HG03342 (cell line): ENCODE measurements around the gene SORBS1.

Experiments used
- ATAC-seq: cut with Tn5 transposase; IDR thresholded peaks from one replicate; pipeline ENCODE4 v1.9.1; 2021; ENCODE audit warnings: mild to moderate bottlenecking, moderate library complexity; ENCODE audit not compliant: unreplicated experiment

The SORBS1 gene

GRCh38 chr10:95566136-95566535 is 5.0 kb upstream of the SORBS1 start:
- no peak for ATAC-seq

DNA sequence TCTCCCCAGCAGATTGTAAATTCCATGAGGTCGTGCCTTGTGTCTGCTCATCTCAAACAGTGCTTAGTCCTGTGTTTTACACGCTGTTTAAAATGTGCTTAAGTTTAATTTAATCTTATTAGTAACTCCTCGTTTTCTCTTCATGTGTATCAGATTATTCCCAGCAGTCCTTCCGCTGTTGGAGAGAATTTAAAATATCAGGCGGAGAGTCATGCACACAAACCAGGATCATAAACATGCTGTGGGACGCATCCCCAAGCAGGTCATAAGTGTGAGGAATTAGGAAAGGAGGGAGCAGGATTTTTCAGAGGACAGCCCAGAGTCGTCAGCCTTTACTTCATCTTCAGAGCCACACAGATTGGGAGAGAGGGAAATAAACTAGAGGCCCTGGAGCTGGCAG is 4.2 kb upstream of the SORBS1 start:
- ATAC-seq: no peak

- no peak for ATAC-seq
Measured at GRCh38 chr10:95564291-95564690, 3.1 kb upstream of the SORBS1 start.

DNA sequence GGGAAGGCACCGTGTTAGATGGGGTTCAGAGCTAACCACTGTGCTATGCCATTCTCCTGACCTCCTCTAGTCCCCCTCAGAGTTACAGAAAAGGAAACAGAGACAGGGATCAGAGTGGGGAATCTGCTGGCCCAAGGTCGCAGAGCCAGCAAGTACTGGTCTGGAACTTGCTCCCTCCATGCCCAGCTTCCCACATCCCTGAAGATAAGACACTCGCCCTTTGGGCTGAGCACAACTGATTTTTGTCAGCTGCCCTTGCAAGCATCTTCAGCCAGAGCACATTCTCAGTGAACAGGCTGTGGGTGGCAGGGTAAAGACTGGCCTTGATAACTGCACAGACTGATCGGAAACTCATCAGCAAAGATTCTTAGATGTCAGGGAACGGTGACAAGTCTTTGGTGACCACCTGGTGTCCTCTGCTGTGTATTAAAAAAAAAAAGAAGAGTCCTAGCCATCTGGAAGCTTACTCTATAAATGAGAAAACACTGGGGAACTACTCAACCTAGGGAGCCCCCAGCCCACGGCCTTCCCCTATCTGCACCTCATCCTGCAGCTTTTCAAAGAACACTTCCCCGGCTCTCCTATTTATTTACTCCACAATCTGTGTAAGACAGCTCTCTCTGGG is 1.3 kb upstream of the SORBS1 start:
- no peak for ATAC-seq

GRCh38 chr10:95561864-95562177 is 650 bp upstream of the SORBS1 start:
- ATAC-seq: no peak

DNA sequence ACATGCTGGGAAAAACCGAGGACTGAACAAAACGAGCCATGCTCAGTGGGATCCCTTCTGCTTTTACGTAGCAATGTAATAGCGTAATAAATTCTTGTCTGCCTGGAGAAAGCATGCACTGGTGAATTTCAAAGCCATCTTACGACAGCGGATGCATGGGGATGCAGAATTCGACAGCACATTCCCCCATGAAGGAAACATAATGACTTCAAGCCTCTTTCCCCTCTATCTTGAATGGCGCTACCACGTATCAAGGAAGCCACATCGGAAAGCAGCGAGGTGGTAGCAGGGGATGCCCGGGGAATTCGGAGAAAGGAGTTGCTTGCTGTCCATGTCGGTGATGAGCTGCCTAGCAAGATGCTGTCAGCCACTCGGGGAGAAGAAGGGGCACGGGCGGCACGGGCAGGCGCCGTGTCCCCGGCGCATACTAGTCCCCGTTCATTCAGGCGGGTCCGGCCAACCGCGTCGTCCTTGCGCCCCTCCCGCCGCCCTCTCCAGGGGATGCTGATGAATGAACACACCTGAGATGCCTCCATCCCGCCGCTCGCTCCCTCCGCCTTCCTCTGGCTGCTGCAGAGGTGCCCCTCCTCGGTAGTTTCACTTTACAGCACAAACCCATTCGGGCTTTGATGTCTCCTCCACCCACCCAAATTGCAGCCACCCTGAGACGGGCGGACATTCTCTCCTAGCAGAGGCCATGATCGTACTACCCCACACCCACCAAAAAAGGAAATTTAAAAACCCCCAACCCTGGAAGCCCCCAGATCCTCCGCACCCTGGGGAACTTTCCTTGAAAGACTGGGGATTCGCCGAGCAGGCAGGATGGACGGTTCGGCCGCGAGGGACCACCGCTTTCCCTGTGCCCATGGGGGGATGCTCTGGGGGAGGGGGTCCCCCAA is 644 bp downstream of the SORBS1 start:
- ATAC-seq: no peak

- no peak for ATAC-seq
Measured at GRCh38 chr10:95559896-95560277, 1.3 kb downstream of the SORBS1 start.

DNA sequence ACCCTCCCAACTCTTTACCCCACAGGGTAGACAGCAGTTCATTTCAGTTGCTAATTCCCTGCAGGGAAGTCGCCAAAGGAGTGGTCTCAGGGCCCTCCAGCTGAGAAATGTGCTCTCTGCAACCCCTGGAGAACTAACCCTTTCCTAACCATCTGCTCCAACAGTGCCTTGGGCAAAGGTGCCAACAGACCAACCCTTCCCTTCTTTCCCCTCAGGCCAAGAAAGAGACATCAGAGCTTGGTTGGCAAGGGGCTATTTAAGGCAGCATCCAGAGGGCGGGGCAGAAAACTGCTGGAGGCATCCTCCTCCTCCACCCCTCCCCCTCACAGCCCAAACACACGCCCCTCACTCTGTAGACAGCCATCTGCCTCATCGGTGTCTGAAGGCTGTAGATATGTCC is 1.7 kb downstream of the SORBS1 start:
- no peak for ATAC-seq

- no peak for ATAC-seq
Measured at GRCh38 chr10:95558593-95559320, 2.4 kb downstream of the SORBS1 start.

- no peak for ATAC-seq
Measured at GRCh38 chr10:95556994-95557767, 4.0 kb downstream of the SORBS1 start.

DNA sequence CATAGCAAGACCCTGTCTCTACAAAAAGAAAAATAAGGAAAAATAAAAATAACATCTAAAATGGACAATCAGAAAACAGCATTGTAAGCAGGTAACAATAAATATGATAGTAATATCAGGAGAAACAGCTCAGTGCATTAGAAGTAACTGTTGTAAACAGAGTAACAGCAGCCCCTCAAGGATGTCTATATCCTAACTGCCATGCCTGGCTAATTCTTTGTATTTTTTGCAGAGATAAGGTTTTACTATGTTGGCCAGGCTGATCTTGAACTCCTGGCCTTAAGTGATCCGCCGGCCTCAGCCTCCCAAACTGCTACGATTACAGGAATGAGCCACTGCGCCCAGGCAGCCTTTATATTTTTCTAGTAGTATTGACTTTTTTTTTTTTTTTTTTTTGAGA is 7.5 kb downstream of the SORBS1 start:
- ATAC-seq: no peak

DNA sequence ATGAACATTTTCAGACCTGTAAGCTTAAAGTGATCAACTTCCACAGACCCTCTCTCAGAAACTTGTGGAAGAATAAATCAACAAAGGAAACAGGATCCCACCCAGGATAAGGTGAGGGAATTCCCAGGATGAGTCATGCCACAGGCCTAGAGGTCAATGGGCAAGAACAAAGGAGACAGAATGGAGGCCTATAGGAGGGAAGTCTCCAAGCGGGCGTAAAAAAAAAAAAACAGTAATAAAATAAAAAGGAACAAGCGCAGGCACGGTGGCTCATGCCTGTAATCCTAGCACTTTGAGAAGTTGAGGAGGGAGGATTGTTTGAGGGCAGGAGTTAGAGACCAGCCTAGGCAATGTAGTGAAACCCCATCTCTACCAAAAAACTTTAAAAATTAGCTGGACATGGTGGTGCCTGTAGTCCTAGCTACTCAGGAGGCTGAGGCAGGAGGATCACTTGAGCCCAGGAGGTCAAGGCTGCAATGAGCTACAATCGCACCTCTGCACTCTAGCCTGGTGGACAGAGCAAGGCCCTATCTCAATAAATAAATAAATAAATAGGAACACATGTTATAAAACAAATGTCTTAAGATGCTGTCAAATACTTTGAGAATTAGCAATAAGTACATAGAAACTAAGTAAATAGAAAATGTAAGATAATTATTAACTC is 8.4 kb downstream of the SORBS1 start:
- ATAC-seq: no peak

DNA sequence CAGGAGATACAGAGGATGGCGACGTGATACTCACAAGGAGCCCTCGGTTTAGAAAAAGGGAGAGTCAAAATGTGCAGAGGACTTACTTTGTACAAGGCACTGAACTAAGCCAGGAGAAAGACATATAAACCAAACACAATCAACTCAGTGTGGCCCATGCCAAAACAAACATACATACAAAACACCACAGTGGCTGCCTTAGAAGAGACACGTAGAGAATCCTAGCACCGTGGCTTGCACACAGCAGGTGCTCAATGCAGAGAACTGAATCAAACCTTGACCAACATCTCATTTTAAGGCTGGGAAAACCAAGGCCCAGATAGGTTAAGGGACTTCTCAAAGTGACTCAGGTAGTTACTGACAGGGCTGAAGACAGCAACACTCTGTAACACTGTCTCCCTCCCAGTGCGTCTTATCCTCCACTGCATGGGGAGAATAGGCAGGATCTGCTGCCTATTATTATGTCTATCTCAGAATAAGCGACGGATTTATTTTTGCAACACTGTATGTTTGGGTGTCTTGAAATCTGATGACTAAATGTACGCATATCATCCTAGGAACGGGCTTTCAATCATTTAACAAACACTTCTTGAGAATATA is 11.0 kb downstream of the SORBS1 start:
- ATAC-seq: no peak

DNA sequence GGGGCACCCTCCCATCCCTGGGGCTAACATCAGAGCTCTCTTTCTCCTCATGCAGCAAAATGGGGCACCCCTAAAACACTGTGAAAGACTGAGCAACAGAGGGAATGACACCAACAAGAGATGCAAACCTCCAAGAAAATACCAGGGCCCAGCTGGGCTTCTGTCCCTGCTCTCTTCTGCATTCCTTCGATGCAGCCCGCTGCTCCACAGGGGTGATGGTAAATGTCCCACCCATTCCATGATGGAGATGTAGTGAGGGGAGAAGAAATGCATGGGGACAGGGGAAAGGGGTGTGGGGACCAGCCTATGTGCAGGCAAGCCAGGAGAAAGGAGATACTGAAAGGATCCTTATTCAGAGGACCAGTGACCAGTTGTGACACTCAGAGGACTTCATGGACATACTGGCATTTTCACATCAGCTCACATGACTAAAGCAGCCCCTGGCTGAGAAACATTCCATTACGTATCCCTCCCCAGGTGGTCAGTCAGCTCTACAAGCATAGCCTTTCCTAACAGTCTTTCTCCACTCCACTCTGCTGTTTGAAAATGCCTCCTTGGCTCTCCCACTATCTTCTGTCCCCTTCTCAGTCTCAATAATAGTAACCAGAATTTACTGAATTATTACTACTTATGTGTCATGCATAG is 13.3 kb downstream of the SORBS1 start:
- ATAC-seq: no peak

DNA sequence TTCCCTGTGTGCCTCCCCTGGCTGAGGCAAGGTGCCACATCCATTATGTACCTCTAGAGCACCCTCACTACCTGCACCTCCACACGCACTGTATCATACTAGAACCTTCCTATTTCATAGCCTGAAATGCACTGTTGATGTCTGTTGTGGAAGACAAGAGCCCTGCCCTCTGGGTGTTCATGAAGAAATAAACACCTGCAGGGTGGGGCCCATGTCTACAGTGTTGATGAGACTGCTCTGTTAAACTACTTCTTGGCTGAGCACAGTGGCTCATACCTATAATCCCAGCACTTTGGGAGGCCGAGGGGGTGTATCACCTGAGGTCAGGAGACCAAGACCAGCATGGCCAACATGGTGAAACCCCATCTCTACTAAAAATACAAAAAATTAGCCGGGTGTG is 14.0 kb downstream of the SORBS1 start:
- no peak for ATAC-seq

DNA sequence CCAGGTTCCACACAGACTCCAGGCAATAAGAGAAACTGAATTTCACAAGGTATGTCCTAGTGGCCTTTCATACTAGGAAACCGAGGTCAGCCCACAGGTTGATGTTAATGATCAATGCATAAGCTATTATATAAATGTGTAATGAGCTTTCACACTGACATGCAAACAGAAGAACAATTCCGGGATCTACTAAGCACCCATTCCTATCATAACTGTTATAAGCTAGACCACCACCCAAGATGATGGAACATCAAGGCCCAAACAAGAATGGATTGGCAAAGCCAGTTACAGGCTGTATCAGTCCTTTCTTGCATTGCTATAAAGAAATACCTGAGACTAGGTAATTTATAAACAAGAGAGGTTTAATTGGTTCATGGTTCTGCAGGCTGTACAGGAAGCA is 15.2 kb downstream of the SORBS1 start:
- no peak for ATAC-seq

- no peak for ATAC-seq
Measured at GRCh38 chr10:95544783-95545500, 16.2 kb downstream of the SORBS1 start.

- ATAC-seq: no peak
Measured at GRCh38 chr10:95543459-95543858, 17.7 kb downstream of the SORBS1 start.

GRCh38 chr10:95542761-95543160 is 18.4 kb downstream of the SORBS1 start:
- ATAC-seq: no peak
